Activated naive CD8-positive, alpha-beta T cell treated with anti-CD3 and anti-CD28 coated beads, Interleukin-2, amount 10 ng/mL, durations not matched to agents 7 days and 5 days (primary cell): ENCODE data around the gene ENPP4. TPM values are rescaled to one million over a fixed set of nuclear protein-coding genes. Genes with fewer than 3 reads are reported as not detected.

Source experiments
- ATAC-seq: fragments of 150-1000 bp; cut with Tn5 transposase; one replicate; pipeline ENCODE4 v1.10.0; 2021; ENCODE audit warnings: low read depth, moderate library complexity
- POLR2A ChIA-PET: fragments of 350-600 bp; sonication (Branson Sonifier 250); formaldehyde crosslinking; loops from one replicate; lab custom pipeline; 2021; ENCODE audit warnings: antibody characterized with exemption; lab: Charles Lee
- DNase-seq: peaks from one replicate; pipeline ENCODE4 v3.0.0; 2021
- H3K27ac Mint-ChIP-seq: one replicate; pipeline ENCODE4 v1.8.0; 2022; ENCODE audit warnings: mild to moderate bottlenecking, mixed read lengths
- H3K27me3 Mint-ChIP-seq: one replicate; pipeline ENCODE4 v1.8.0; 2022; ENCODE audit warnings: mild to moderate bottlenecking, moderate library complexity, mixed read lengths
- H3K36me3 Mint-ChIP-seq: one replicate; pipeline ENCODE4 v1.8.0; 2021; ENCODE audit warnings: mild to moderate bottlenecking, mixed read lengths
- H3K4me1 Mint-ChIP-seq: one replicate; pipeline ENCODE4 v1.8.0; 2021; ENCODE audit warnings: mixed read lengths
- H3K4me3 Mint-ChIP-seq: one replicate; pipeline ENCODE4 v1.8.0; 2022; ENCODE audit warnings: mild to moderate bottlenecking, moderate library complexity, mixed read lengths
- H3K9me3 Mint-ChIP-seq: one replicate; pipeline ENCODE4 v1.8.0; 2021; ENCODE audit warnings: mixed read lengths
- total RNA-seq, 2 experiments: library from RNA; stranded (reverse); gene quantifications; one replicate each; pipeline ENCODE4 v1.2.3, GENCODE V29; 2021

Gene ENPP4
- total RNA-seq, 2 experiments from 2014 or later, result 9.0 to 9.3 TPM

DNA sequence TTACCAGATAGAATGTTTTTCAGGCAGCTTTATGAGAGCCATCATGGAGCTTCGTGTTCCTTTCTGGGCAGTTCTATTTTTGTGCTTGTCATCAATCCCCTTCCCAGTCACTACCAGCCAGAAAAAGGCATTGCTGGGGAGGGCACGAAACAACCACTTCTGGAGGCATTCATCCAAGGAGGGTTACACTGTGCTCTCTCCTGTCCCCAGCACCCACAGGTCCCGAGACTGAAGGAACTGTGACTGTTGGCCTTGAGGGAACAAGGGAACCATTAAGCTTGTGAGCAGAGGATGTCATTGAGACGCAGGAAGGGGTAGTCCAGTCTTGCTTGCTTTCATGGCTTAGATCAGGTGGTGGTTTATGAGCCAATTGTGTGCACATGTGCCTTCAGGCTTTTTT is 61.1 kb downstream of the ENPP4 start:
- Mint-ChIP-seq H3K9me3 (no peaks in the 10 kb centered on the region), H3K27ac (no peak overlapping the region), H3K27me3 (peaks cover 34% of the 10 kb centered on the region), H3K4me1 (no peaks in the 10 kb centered on the region), H3K4me3 (no peak overlapping the region), H3K36me3 (no peaks in the 10 kb centered on the region)
- no peak for DNase-seq
- POLR2A ChIA-PET, result no interaction called here
- ATAC-seq, result no peak

DNA sequence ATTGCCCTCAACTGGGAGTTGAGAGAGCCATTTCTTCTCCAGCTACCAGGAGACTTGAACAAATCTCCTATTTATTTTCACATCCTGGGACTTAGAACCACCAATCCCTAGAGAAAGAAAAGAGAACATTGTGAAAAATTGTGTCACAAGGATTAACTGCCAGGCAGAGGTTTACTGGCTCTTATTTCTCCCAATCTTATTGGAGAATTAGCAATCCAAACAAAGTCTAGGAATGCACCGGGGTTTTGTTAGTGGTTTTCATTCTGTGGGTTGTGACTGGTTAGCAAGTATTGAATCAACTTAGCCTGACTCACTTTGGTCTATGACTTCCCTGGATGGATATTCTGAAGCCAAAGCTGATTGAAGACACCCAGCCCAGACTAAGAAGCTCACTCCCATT is 62.2 kb downstream of the ENPP4 start:
- DNase-seq (no peak), ATAC-seq (no peak)
- no peaks in the 10 kb centered on the region for H3K9me3 Mint-ChIP-seq
- H3K27me3 Mint-ChIP-seq, result peaks cover 27% of the 10 kb centered on the region
- no peak overlapping the region for H3K27ac Mint-ChIP-seq
- H3K36me3 Mint-ChIP-seq, result no peaks in the 10 kb centered on the region
- H3K4me3 Mint-ChIP-seq, result no peak overlapping the region
- POLR2A ChIA-PET, result no interaction called here
- H3K4me1 Mint-ChIP-seq, result no peaks in the 10 kb centered on the region

Other genes with a start within 250 kb of the ENPP4 start
- 1 to 10 TPM; 6.0 to 6.4 TPM for gene CLIC5, start 114.1 kb upstream of the ENPP4 start, total RNA-seq
- 1 to 10 TPM; 1.4 to 2.0 TPM for gene ENPP5, start 41.0 kb downstream of the ENPP4 start, total RNA-seq